A549 (cell line): Measurements from ENCODE around the gene ESPN.

Experiments
- BCL3 ChIP-seq: fragments of >200 bp; sonication (Bioruptor Twin); formaldehyde crosslinking; IDR thresholded peaks from 3 replicates; pipeline ENCODE4 v1.6.1; 2016
- CBX2 ChIP-seq: fragments of 200-600 bp; sonication (generic); IDR thresholded peaks from 2 replicates; pipeline ENCODE4 v1.6.1; 2016; ENCODE audit warnings: low read depth, mild to moderate bottlenecking, borderline replicate concordance
- CEBPB ChIP-seq, 2 experiments: fragments of >200 bp in 1 of 2; sonication (Bioruptor Twin) in 1 of 2; formaldehyde crosslinking in 1 of 2; IDR thresholded peaks; 2 replicates each; pipeline ENCODE4 v1.6.1; 2012 to 2016
- CTCF ChIP-seq: fragments of >200 bp; sonication (Bioruptor Twin); formaldehyde crosslinking; IDR thresholded peaks from 3 replicates; pipeline ENCODE4 v1.5.1; 2016
- EHMT2 ChIP-seq: fragments of 200-600 bp; sonication (generic); IDR thresholded peaks from 2 replicates; pipeline ENCODE4 v1.6.1; 2016; ENCODE audit warnings: antibody characterized with exemption, low read depth, mild to moderate bottlenecking, moderate library complexity
- HMGXB4 ChIP-seq: fragments of 250-450 bp; sonication (Bioruptor Pico); IDR thresholded peaks from 2 replicates; pipeline ENCODE4 v1.5.0; 2021; ENCODE audit warnings: mild to moderate bottlenecking, moderate library complexity, borderline replicate concordance
- HOXB5 ChIP-seq: fragments of 250-450 bp; sonication (Bioruptor Pico); IDR thresholded peaks from 2 replicates; pipeline ENCODE4 v1.5.0; 2020; ENCODE audit warnings: mild to moderate bottlenecking, moderate library complexity
- PHF8 ChIP-seq: fragments of 200-600 bp; sonication (generic); IDR thresholded peaks from 2 replicates; pipeline ENCODE4 v1.6.1; 2016; ENCODE audit warnings: low read depth, mild to moderate bottlenecking, antibody characterized with exemption, moderate library complexity, borderline replicate concordance
- POLR2A ChIP-seq: IDR thresholded peaks from 2 replicates; pipeline ENCODE4 v1.6.1; 2012; ENCODE audit warnings: mild to moderate bottlenecking, low read length
- RCOR1 ChIP-seq: fragments of 150-350 bp; IDR thresholded peaks from 2 replicates; pipeline ENCODE4 v1.6.1; 2014; ENCODE audit warnings: antibody characterized with exemption, low read length, low read depth
- REST ChIP-seq: fragments of 200-600 bp; sonication (generic); IDR thresholded peaks from 2 replicates; pipeline ENCODE4 v1.6.1; 2016; ENCODE audit warnings: antibody characterized with exemption, mild to moderate bottlenecking, moderate library complexity
- RFX5 ChIP-seq: fragments of 450-650 bp; IDR thresholded peaks from 2 replicates; pipeline ENCODE4 v1.7.1; 2014; ENCODE audit warnings: antibody characterized with exemption, mild to moderate bottlenecking, moderate library complexity
- ZFP36 ChIP-seq: fragments of 450-650 bp; IDR thresholded peaks from 2 replicates; pipeline ENCODE4 v1.6.1; 2014; ENCODE audit warnings: borderline replicate concordance; ENCODE audit not compliant: partially characterized antibody
- ZNF302 ChIP-seq: fragments of 250-450 bp; sonication (Bioruptor Pico); IDR thresholded peaks from 2 replicates; pipeline ENCODE4 v1.9.0; 2021; ENCODE audit warnings: inconsistent platforms, mild to moderate bottlenecking, moderate library complexity

GRCh38 chr1:6468729-6469461 lies 44.3 kb downstream of the ESPN start:
- no peak for TF ChIP-seq PHF8
- no peak for TF ChIP-seq RCOR1
- TF ChIP-seq CTCF: no peak
- TF ChIP-seq RFX5: no peak
- TF ChIP-seq POLR2A: no peak
- TF ChIP-seq ZNF302: no peak
- TF ChIP-seq REST: no peak
- no peak for TF ChIP-seq HMGXB4 (CRISPR knock-in tag)
- TF ChIP-seq ZFP36: no peak
- TF ChIP-seq CEBPB (IDR thresholded peaks at IDR 0.05): no peak
- TF ChIP-seq HOXB5 (CRISPR knock-in tag): no peak
- no peak for TF ChIP-seq EHMT2
- no peak for TF ChIP-seq CBX2
- TF ChIP-seq BCL3: no peak
